Measurements from ENCODE around the gene PKN1.

PKN1 gene

GRCh38 chr19:14433554-14434501 lies 722 bp downstream of the PKN1 start:
- DNase-seq (ENCODE audit: low read depth) = no peak
- TF ChIP-seq POLR2A (IDR thresholded peaks at IDR 0.05; ENCODE audit: extremely low read depth, insufficient read length) (no peak), CTCF (IDR thresholded peaks at IDR 0.05; ENCODE audit: low read depth, low read length) (no peak), MAX (IDR thresholded peaks at IDR 0.05; ENCODE audit: low read depth, low read length) (no peak), MYC (IDR thresholded peaks at IDR 0.05; ENCODE audit: low read depth, low read length) (no peak)
- peak overlapping the region; percentile 36 for H3K4me3 ChIP-seq (ENCODE audit: low read depth, low read length)

GRCh38 chr19:14434543-14435319 lies 1.6 kb downstream of the PKN1 start:
- peak; percentile 64 for DNase-seq (ENCODE audit: low read depth)
- TF ChIP-seq POLR2A (IDR thresholded peaks at IDR 0.05; ENCODE audit: extremely low read depth, insufficient read length) = no peak
- TF ChIP-seq MYC (IDR thresholded peaks at IDR 0.05; ENCODE audit: low read depth, low read length) = no peak
- no peak for TF ChIP-seq CTCF (IDR thresholded peaks at IDR 0.05; ENCODE audit: low read depth, low read length)
- no peak for TF ChIP-seq MAX (IDR thresholded peaks at IDR 0.05; ENCODE audit: low read depth, low read length)
- H3K4me3 ChIP-seq (ENCODE audit: low read depth, low read length) = no peak overlapping the region

GRCh38 chr19:14435320-14436050 lies 2.4 kb downstream of the PKN1 start:
- H3K4me3 ChIP-seq (ENCODE audit: low read depth, low read length) = no peak overlapping the region
- no peak for DNase-seq (ENCODE audit: low read depth)
- TF ChIP-seq MAX (IDR thresholded peaks at IDR 0.05; ENCODE audit: low read depth, low read length) = no peak
- TF ChIP-seq MYC (IDR thresholded peaks at IDR 0.05; ENCODE audit: low read depth, low read length) = no peak
- no peak for TF ChIP-seq CTCF (IDR thresholded peaks at IDR 0.05; ENCODE audit: low read depth, low read length)
- no peak for TF ChIP-seq POLR2A (IDR thresholded peaks at IDR 0.05; ENCODE audit: extremely low read depth, insufficient read length)

- DNase-seq (ENCODE audit: low read depth) = no peak
- no peak overlapping the region for H3K4me3 ChIP-seq (ENCODE audit: low read depth, low read length)
- TF ChIP-seq POLR2A (IDR thresholded peaks at IDR 0.05; ENCODE audit: extremely low read depth, insufficient read length) (no peak), CTCF (IDR thresholded peaks at IDR 0.05; ENCODE audit: low read depth, low read length) (no peak), MYC (IDR thresholded peaks at IDR 0.05; ENCODE audit: low read depth, low read length) (no peak), MAX (IDR thresholded peaks at IDR 0.05; ENCODE audit: low read depth, low read length) (no peak)
Observed at GRCh38 chr19:14437578-14438140, 4.6 kb downstream of the PKN1 start.

GRCh38 chr19:14439014-14439413 lies 5.9 kb downstream of the PKN1 start:
- TF ChIP-seq CTCF (IDR thresholded peaks at IDR 0.05; ENCODE audit: low read depth, low read length) (no peak), MAX (IDR thresholded peaks at IDR 0.05; ENCODE audit: low read depth, low read length) (no peak), POLR2A (IDR thresholded peaks at IDR 0.05; ENCODE audit: extremely low read depth, insufficient read length) (no peak), MYC (IDR thresholded peaks at IDR 0.05; ENCODE audit: low read depth, low read length) (no peak)
- peak; percentile 66 for DNase-seq (ENCODE audit: low read depth)
- H3K4me3 ChIP-seq (ENCODE audit: low read depth, low read length) = no peak overlapping the region
